ENCODE data around the gene NPBWR2.

The NPBWR2 gene, protein sequence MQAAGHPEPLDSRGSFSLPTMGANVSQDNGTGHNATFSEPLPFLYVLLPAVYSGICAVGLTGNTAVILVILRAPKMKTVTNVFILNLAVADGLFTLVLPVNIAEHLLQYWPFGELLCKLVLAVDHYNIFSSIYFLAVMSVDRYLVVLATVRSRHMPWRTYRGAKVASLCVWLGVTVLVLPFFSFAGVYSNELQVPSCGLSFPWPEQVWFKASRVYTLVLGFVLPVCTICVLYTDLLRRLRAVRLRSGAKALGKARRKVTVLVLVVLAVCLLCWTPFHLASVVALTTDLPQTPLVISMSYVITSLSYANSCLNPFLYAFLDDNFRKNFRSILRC

DNA sequence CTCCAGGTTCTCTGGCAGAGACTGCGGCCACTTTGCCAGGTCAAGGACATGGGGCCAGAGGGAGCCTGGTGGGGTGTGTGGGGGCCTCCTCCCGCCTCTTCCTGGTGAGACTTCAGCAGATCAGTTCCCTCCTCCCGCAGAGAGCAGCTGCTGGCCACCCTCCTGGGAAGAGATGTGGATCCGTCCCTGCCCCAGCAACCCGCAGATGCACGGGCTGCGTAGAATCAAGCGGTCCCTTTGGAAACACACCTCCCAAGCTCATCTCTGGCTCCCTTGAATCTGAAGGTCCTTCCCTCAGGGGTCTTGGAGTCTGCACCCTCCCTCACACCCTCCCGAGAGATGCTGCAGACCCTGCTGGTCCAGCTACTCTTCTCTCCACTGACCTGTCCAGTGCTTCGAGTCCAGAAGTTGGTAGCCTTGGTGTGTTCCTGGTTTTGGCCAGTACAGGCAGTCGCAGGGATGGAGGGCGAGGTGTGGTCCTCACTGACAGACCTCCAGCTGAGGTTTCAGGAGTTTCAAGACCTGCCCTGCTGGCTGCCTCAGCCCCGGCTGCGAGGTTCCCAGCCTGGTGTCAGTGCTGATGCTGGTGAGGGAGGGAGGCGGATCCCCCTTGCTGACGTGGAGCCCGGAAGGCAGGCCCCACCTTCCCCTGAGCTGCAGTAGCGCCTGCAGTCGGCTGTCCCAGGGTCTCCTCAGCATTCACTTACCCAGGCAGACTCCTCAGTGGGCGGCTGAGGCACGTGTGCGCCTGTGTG lies at the start of gene NPBWR2:
Gene NPBWR2 (minus strand): TSS at position 585 of the 755 bp plus-strand sequence. CDS start 734 bp downstream, outside the sequence.
- no peak for TF ChIP-seq CTCF (conservative IDR thresholded peaks at IDR 0.05; ENCODE audit: low read depth, low read length)
- H3K4me3 ChIP-seq (ENCODE audit: low read depth, low read length), result no peak within 1 kb of the TSS
- DNase-seq (ENCODE audit: low read depth), result no peak

GRCh38 chr20:64156136-64156885 lies 48.9 kb upstream of the NPBWR2 start:
- H3K4me3 ChIP-seq (ENCODE audit: low read depth, low read length), result no peak overlapping the region
- TF ChIP-seq CTCF (conservative IDR thresholded peaks at IDR 0.05; ENCODE audit: low read depth, low read length), result no peak
- DNase-seq (ENCODE audit: low read depth), result peak; percentile 8

DNA sequence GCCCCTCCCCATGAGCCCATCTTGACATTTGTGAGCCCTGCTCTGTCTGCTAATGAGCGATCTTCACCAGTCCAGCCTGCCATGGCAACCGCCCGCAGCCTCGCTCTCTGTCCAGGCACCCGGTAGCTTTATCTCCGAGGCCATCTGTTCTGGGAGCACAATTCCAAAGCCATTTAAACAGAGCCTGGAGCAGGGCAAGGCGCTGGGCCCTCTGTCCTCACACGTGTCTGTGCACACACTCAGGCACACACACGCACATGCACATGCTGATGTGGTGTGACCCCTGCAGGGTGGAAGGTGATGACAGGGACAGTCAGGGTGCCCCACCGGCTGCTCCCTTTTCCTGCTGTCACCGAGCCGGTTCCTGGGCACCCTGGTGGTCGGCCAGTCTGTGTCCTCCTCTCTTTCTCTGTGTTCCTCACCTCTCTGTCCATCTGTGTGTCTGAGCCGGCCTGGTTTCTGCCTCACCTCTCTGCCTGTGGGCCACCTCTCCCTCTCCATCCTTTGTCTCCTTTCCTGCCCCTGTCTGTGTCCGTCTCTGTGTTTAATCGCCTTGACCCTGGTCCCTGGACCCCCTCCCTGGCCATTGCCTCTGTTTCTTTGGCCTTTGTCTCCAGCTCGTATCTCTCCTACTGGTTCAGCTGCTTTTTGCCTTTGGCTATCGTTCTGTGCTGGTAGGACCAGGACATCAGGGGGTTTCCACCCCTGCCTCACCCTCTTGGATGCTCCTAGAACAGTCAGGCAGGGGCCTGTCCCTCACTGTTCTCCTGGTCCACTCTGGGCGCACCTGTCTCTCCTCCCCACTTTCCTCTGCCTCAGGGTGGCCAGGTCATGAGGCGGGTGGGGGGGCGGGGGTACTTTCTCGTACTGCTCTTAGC lies 48.1 kb upstream of the NPBWR2 start:
- no peak for DNase-seq (ENCODE audit: low read depth)
- H3K4me3 ChIP-seq (ENCODE audit: low read depth, low read length), result no peak overlapping the region
- no peak for TF ChIP-seq CTCF (conservative IDR thresholded peaks at IDR 0.05; ENCODE audit: low read depth, low read length)

DNA sequence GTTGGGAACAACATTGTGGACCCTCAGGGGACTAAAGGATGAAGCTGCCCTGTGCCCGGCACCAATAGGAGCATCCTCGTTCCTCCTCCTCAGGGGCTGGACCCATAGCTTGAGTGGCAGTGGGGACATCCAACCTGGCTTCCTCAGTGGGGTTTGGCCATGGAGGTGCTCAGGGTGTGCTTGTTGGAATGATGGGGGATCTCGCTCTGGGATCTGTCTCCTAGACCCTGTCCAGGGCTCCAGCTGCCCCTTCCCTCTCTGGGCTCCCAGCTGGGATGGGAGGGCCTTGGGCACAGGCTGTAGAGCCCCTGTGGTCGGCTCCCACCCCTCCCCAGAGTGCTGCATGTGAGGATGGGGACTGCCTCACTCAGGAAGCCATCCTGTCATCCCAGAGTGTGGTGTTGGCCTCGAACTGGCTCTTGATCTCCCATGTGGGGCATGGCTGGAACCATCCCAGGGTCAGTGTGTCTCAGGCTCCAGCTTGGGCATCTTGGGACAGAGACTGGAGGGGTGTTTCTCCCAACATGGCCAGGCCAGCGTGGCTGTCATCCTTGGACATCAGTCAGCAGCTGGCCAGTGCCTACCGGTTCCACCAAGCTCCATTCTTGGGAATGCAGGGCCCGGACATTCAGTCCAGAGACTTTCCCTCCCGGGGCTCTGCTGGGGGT lies 47.4 kb upstream of the NPBWR2 start:
- TF ChIP-seq CTCF (conservative IDR thresholded peaks at IDR 0.05; ENCODE audit: low read depth, low read length), result no peak
- H3K4me3 ChIP-seq (ENCODE audit: low read depth, low read length), result no peak overlapping the region
- DNase-seq (ENCODE audit: low read depth), result no peak

DNA sequence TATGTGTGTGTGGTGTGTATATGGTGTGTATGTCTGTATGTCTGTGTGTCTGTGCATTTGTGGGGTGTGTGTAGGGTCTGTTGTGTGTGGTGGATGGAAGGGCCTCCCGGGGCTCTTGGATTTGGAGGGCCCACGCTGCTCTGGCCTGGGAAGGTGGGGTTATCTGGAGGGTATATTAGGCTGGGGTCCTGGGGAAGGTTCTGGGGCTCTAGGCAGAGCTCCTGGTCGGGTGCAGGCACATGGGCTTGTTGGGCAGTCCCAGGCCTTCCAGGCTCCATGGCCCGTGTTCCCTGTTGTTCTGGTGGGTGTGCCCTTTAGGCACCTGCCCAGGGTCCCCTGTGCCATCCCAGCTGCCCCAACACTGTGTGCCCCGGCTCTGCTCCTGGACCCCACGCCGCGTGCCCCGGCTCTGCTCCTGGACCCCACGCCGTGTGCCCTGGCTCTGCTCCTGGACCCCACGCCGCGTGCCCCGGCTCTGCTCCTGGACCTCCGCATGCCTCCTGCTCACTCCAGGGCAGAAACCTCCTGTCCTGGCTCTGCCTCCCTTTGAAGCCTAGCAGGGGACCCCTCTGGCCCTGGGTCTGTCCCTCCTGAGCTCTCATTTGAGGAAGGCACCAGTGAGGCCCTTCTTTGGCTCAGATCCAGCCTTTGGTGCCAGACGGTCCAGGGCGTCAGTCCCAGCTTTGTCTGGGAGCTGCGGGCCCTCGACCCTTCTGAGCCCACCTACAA lies 46.7 kb upstream of the NPBWR2 start:
- no peak for DNase-seq (ENCODE audit: low read depth)
- no peak overlapping the region for H3K4me3 ChIP-seq (ENCODE audit: low read depth, low read length)
- no peak for TF ChIP-seq CTCF (conservative IDR thresholded peaks at IDR 0.05; ENCODE audit: low read depth, low read length)

All from choroid plexus epithelial cell (primary cell).